ENCODE data around the gene TRPM1. TPM values are rescaled to one million over a fixed set of nuclear protein-coding genes. Genes with fewer than 3 reads are reported as not detected.
A peak's percentile ranks its signal among the peaks of the same experiment; 100 is the strongest.

The TRPM1 gene
- total and polyA plus RNA-seq, 2 experiments from 2014 or later = not detected

DNA sequence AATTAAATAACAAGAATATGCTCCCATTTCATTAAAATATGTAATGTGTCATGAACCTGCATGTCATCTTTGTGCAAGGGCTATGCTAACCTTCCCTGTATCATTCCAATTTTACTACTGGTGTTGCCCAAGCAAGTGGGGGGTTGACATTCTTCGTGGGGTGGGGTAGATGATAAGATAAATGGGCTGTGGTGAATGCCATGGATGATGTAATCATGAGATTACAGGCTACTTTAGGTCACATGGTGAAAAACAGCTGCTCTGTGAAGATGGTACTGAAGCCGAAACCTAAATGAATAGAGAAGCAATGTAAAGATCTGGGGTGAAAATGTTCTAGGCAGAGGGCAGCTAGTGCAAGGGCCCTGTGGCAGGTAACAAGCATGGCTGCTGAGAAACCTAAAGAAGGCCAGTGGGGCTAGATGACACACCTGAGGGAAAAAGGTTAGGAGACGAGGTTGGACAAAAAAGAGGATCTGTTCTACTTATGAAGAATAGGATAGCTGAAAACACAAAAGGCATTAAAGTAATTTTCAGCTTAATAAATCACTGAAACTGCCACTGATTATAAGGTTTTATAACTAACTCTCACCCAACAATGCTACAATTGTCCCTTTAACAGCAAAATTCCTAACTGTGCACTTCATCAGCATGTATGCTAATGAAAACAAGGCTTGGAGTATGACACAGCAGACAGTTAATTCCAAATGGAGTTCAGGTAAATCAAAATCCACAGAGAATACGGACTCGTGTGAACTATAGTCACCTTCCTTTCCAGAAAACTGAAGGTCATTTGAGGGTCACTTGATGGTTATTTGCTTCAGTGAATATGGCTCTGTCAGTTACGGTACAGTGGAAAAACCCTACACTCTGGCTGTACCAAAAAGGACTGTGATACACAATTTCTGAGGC, 145.1 kb downstream of the TRPM1 start:
- no peaks in the 10 kb centered on the region for H3K9me3 ChIP-seq (ENCODE audit: low read depth)
- no peaks in the 10 kb centered on the region for H3K4me1 ChIP-seq (ENCODE audit: low read depth)
- TF ChIP-seq, protein P1, sequence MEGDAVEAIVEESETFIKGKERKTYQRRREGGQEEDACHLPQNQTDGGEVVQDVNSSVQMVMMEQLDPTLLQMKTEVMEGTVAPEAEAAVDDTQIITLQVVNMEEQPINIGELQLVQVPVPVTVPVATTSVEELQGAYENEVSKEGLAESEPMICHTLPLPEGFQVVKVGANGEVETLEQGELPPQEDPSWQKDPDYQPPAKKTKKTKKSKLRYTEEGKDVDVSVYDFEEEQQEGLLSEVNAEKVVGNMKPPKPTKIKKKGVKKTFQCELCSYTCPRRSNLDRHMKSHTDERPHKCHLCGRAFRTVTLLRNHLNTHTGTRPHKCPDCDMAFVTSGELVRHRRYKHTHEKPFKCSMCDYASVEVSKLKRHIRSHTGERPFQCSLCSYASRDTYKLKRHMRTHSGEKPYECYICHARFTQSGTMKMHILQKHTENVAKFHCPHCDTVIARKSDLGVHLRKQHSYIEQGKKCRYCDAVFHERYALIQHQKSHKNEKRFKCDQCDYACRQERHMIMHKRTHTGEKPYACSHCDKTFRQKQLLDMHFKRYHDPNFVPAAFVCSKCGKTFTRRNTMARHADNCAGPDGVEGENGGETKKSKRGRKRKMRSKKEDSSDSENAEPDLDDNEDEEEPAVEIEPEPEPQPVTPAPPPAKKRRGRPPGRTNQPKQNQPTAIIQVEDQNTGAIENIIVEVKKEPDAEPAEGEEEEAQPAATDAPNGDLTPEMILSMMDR (IDR thresholded peaks at IDR 0.05; ENCODE audit: low read depth, low read length) = no peak
- H3K4me3 ChIP-seq = no peak overlapping the region
- peak in 1 of 2 donors; percentile 49 for DNase-seq (ENCODE audit: low read depth in 1 of 2, low spot score in 1 of 2)
- peaks cover 39% of the 10 kb centered on the region for H3K36me3 ChIP-seq
- no peaks in the 10 kb centered on the region for H3K27me3 ChIP-seq
- no peak overlapping the region for H3K27ac ChIP-seq

DNA sequence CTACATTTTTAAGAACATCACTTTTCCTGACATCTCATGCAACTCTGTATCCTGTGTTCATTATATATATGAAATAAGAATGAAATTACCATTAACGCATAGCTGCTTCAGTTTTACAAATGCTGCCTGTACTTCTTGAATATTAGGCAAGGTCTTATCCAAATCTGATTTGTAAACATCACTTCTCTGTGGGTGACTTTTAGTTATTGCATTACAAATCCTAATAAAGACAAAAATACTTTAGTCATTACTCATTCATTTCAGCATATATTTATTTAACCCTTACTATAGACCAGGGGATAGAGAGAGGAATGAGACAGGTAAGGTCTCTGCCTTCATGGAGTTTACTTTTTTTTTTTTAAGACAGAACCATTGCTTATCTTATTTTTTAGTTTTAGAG, 146.9 kb downstream of the TRPM1 start:
- H3K27me3 ChIP-seq = no peaks in the 10 kb centered on the region
- H3K27ac ChIP-seq = no peak overlapping the region
- no peak overlapping the region for H3K4me3 ChIP-seq
- peak in 1 of 2 donors; percentile 29 for DNase-seq (ENCODE audit: low read depth in 1 of 2, low spot score in 1 of 2)
- no peaks in the 10 kb centered on the region for H3K4me1 ChIP-seq (ENCODE audit: low read depth)
- no peaks in the 10 kb centered on the region for H3K9me3 ChIP-seq (ENCODE audit: low read depth)
- H3K36me3 ChIP-seq = peaks cover 48% of the 10 kb centered on the region
- TF ChIP-seq, protein P1 (IDR thresholded peaks at IDR 0.05; ENCODE audit: low read depth, low read length) = no peak

DNA sequence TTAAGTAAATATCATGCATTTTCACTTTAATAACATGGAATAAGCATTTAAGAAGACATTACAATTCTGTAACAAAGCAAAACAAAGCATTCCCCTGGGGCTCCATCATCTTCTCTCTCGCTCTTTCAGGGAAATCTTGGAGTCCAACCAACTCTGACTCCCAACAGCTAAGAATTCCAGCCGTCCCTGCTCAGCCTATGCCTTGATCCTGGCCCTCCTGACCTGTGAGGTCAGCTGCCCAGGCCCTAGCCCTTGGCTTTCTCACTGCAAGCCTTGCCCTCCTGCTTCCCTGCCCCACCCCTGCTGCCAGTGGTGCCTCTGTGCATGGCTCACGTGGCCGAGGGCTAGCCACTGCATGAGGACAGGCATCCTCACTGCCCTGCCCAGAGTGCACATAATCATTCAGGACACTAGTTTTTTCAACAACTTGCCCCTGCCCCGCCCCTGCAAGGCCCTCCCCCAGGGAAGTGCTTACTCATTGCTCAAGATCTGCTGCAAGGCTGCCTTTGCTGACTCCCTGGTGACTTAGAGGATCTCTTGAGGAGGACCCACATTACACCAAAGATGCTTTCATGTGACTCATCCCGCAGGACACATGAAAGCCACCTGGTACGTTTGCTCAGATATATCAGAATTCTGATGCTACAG, 147.7 kb downstream of the TRPM1 start:
- H3K27ac ChIP-seq = no peak overlapping the region
- peaks cover 52% of the 10 kb centered on the region for H3K36me3 ChIP-seq
- peak in 1 of 2 donors; percentile 80 for DNase-seq (ENCODE audit: low read depth in 1 of 2, low spot score in 1 of 2)
- no peak overlapping the region for H3K4me3 ChIP-seq
- no peaks in the 10 kb centered on the region for H3K4me1 ChIP-seq (ENCODE audit: low read depth)
- TF ChIP-seq, protein P1 (IDR thresholded peaks at IDR 0.05; ENCODE audit: low read depth, low read length) = no peak
- H3K27me3 ChIP-seq = no peaks in the 10 kb centered on the region
- H3K9me3 ChIP-seq (ENCODE audit: low read depth) = no peaks in the 10 kb centered on the region

DNA sequence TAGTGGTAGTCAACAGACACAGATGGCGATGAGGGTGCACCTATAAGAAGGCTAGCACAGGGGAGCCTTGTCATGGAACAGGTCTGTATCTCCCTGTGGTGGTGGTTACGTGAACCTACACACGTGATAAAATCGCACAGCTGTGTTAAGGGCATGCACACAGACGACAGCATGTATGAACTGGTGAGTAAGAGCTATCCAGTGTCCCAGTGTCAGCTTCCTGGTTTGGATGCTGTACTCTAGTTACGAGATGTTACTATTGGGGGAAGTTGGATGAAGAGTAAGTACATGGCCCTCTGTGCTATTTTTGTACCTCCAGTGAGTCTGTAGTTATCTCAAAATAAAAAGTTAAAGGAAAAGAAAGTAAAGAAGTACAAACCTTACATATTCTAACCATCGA, 148.3 kb downstream of the TRPM1 start:
- H3K9me3 ChIP-seq (ENCODE audit: low read depth) = no peaks in the 10 kb centered on the region
- H3K27ac ChIP-seq = no peak overlapping the region
- H3K36me3 ChIP-seq = peaks cover 52% of the 10 kb centered on the region
- H3K27me3 ChIP-seq = no peaks in the 10 kb centered on the region
- H3K4me3 ChIP-seq = no peak overlapping the region
- no peaks in the 10 kb centered on the region for H3K4me1 ChIP-seq (ENCODE audit: low read depth)
- TF ChIP-seq, protein P1 (IDR thresholded peaks at IDR 0.05; ENCODE audit: low read depth, low read length) = no peak
- DNase-seq (ENCODE audit: low read depth in 1 of 2, low spot score in 1 of 2) = no peak

Other genes starting within 250 kb of the TRPM1 start
- 20.5 and 26.8 TPM in 2 replicates for gene FAN1, start 197.8 kb downstream of the TRPM1 start, total RNA-seq
- 18.3 and 35.5 TPM in 2 replicates for gene FAN1, start 197.8 kb downstream of the TRPM1 start, polyA plus RNA-seq
- gene MTMR10, start 110.1 kb downstream of the TRPM1 start, total RNA-seq = 7.3 and 10.0 TPM in 2 replicates
- 8.5 TPM in 2 replicates for gene MTMR10, start 110.1 kb downstream of the TRPM1 start, polyA plus RNA-seq
- gene KLF13, start 225.1 kb upstream of the TRPM1 start, total RNA-seq = 26.3 and 35.7 TPM in 2 replicates
- 15.1 and 34.8 TPM in 2 replicates for gene KLF13, start 225.1 kb upstream of the TRPM1 start, polyA plus RNA-seq

Data from cardiac muscle cell (in vitro differentiated cells and primary cell).